PC-3 (cell line): ENCODE results near the gene HCFC1R1.

Source experiments
- EZH2 ChIP-seq: fragments of 300-600 bp; sonication (generic); IDR thresholded peaks from one replicate; pipeline ENCODE4 v1.6.1; 2017; ENCODE audit warnings: antibody characterized with exemption, mild to moderate bottlenecking, low read length; ENCODE audit not compliant: unreplicated experiment
- EZH2phosphoT487 ChIP-seq: fragments of 300-600 bp; sonication (generic); IDR thresholded peaks from 2 replicates; pipeline ENCODE4 v1.6.1; 2018; ENCODE audit warnings: mild to moderate bottlenecking, antibody characterized with exemption, low read length, borderline replicate concordance
- TF ChIP-seq, protein P1 (sequence below): fragments of 300-600 bp; sonication (generic); conservative IDR thresholded peaks from 2 replicates; pipeline ENCODE4 v1.5.1; 2017; ENCODE audit warnings: antibody characterized with exemption, low read depth, mild to moderate bottlenecking, low read length

DNA sequence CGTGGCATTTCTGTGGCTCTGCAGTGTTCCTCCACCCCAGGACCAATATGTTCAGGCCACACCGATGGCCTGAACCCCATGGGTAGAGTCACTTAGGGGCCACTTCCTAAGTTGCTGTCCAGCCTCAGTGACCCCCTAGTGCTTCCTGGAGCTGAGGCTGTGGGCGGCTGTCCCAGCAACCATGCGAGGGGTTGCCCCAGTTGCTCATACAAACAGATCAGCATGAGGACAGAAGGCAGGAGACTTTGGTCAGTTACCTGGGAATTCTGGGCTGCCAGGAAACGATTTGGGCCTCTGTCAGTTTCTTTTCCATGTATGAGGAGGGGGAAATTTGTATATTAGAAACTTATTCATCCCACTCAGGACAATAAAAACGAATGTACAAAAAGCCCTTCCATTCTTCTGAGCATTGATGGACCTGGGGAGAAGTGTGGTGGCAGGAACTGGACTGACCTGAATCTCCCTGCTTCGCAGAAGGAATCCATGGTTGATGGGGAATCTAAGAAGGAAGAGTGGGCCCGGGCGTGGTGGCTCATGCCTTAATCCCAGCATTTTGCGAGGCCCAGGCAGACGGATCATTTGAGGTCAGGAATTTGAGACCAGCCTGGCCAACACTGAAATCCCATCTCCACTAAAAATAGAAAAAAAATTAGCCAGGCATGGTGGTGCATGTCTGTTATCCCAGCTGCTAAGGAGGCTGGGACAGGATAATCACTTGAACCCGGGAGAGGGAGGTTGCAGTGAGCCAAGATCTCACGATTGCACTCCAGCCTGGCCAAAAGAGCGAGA, 36.8 kb upstream of the HCFC1R1 start:
- TF ChIP-seq, protein P1, sequence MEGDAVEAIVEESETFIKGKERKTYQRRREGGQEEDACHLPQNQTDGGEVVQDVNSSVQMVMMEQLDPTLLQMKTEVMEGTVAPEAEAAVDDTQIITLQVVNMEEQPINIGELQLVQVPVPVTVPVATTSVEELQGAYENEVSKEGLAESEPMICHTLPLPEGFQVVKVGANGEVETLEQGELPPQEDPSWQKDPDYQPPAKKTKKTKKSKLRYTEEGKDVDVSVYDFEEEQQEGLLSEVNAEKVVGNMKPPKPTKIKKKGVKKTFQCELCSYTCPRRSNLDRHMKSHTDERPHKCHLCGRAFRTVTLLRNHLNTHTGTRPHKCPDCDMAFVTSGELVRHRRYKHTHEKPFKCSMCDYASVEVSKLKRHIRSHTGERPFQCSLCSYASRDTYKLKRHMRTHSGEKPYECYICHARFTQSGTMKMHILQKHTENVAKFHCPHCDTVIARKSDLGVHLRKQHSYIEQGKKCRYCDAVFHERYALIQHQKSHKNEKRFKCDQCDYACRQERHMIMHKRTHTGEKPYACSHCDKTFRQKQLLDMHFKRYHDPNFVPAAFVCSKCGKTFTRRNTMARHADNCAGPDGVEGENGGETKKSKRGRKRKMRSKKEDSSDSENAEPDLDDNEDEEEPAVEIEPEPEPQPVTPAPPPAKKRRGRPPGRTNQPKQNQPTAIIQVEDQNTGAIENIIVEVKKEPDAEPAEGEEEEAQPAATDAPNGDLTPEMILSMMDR = no peak
- TF ChIP-seq EZH2 (no peak), EZH2phosphoT487 (no peak)
